ENCODE data around the gene MCAM. TPM values are rescaled to one million over a fixed set of nuclear protein-coding genes. Genes with fewer than 3 reads are reported as not detected.
A peak's percentile ranks its signal among the peaks of the same experiment; 100 is the strongest.

Gene MCAM
- polyA plus RNA-seq, 3 donors, result not detected

- H3K4me3 ChIP-seq (replicated peaks in 1 of 3; ENCODE audit: low read depth in 2 of 3, low read length in 3 of 3), result no peak overlapping the region
- intact Hi-C loops (cut with micrococcal nuclease), result no loop called here
Observed at GRCh38 chr11:119335655-119336543, 19.0 kb upstream of the MCAM start.

More at GRCh38 chr11:119335655-119336543, 19.0 kb upstream of the MCAM start:
- H3K36me3 ChIP-seq (replicated peaks in 1 of 2; ENCODE audit: control insufficient read depth in 1 of 2, insufficient read depth in 2 of 2, low read length in 2 of 2), result peaks cover 0 to 10% of the 10 kb centered on the region in 2 donors
- peak overlapping the region in 1 of 2 donors; percentile 94 for H3K4me3 Mint-ChIP-seq
- DNase-seq, result no peak
- peaks cover 0 to 15% of the 10 kb centered on the region in 2 donors for H3K9me3 ChIP-seq (replicated peaks in 1 of 2; ENCODE audit: control insufficient read depth in 1 of 2, insufficient read depth in 1 of 2, low read length in 2 of 2)
- H2AFZ ChIP-seq (ENCODE audit: insufficient read depth, low read depth, low read length, poor library complexity, severe bottlenecking), result no peak overlapping the region
- no peak overlapping the region for H3K9ac ChIP-seq (ENCODE audit: insufficient read depth, low read length, poor library complexity, severe bottlenecking)
- peaks cover 0 to 8% (median 4%) of the 10 kb centered on the region in 7 donors for H3K9me3 Mint-ChIP-seq
- peaks cover 29 to 44% of the 10 kb centered on the region in 2 donors for H3K4me1 ChIP-seq (ENCODE audit: control insufficient read depth in 1 of 2, insufficient read depth in 2 of 2, low read length in 2 of 2)
- H4K20me1 ChIP-seq (ENCODE audit: insufficient read depth, low read length), result peaks cover 12% of the 10 kb centered on the region
- peaks cover 16 to 27% (median 24%) of the 10 kb centered on the region in 3 donors for H3K27me3 Mint-ChIP-seq (ENCODE audit: low read depth in 3 of 3)
- peaks cover 19 to 22% of the 10 kb centered on the region in 2 donors for H3K36me3 Mint-ChIP-seq
- WGBS (ENCODE audit: insufficient coverage), result 93% methylated on average over 27 of the region's 30 CpGs
- peaks cover 27% of the 10 kb centered on the region for H3K79me2 ChIP-seq (ENCODE audit: insufficient read depth, low read length)
- peaks cover 32% of the 10 kb centered on the region for H3K4me1 Mint-ChIP-seq
- TF ChIP-seq CTCF (IDR thresholded peaks at IDR 0.05), result no peak
- H3K27ac Mint-ChIP-seq, result peak overlapping the region; percentile 5 to 100 (median 68)
- H3K4me2 ChIP-seq (replicated peaks; ENCODE audit: extremely low read depth, low read length, poor library complexity, severe bottlenecking), result no peak overlapping the region
- peaks cover 14 to 27% of the 10 kb centered on the region in 2 donors for H3K27me3 ChIP-seq (ENCODE audit: control insufficient read depth in 2 of 2, insufficient read depth in 2 of 2, low read length in 2 of 2)
- peak overlapping the region in 1 of 2 donors; percentile 93 for H3K27ac ChIP-seq (ENCODE audit: low read depth in 1 of 2, low read length in 2 of 2)

Measured in CD14-positive monocyte (primary cell).